Astrocyte (in vitro differentiated cells and primary cell): Measurements from ENCODE around the gene TET1. TPM values are rescaled to one million over a fixed set of nuclear protein-coding genes. Genes with fewer than 3 reads are reported as not detected.

Experiments used
- DNase-seq: peaks from one replicate; pipeline ENCODE4 v3.0.0-alpha.2; 2010; ENCODE audit warnings: low read depth
- FAIRE-seq: peaks from 2 replicates; lab custom pipeline; 2011; peaks lifted over from hg19 to GRCh38; lab: Jason Lieb, UNC
- H2AFZ ChIP-seq: 2 replicates; pipeline ENCODE4 v1.6.0; 2012; ENCODE audit warnings: low read depth, low read length, inconsistent platforms
- H3K27ac ChIP-seq: 2 replicates; pipeline ENCODE4 v1.5.1; 2011; ENCODE audit warnings: low read depth, low read length, inconsistent platforms
- H3K27me3 ChIP-seq: 2 replicates; pipeline ENCODE4 v1.6.0; 2011; ENCODE audit warnings: low read length, inconsistent platforms; ENCODE audit not compliant: insufficient read depth
- H3K36me3 ChIP-seq: 2 replicates; pipeline ENCODE4 v1.5.1; 2011; ENCODE audit warnings: low read length, inconsistent platforms; ENCODE audit not compliant: insufficient read depth
- H3K4me1 ChIP-seq: 2 replicates; pipeline ENCODE4 v1.5.1; 2011; ENCODE audit warnings: low read length, inconsistent platforms; ENCODE audit not compliant: insufficient read depth
- H3K4me2 ChIP-seq: 2 replicates; pipeline ENCODE4 v1.6.0; 2012; ENCODE audit warnings: low read length, inconsistent platforms
- H3K4me3 ChIP-seq: 2 replicates; pipeline ENCODE4 v1.5.1; 2011; ENCODE audit warnings: low read depth, mild to moderate bottlenecking, low read length, inconsistent platforms; ENCODE audit not compliant: insufficient read depth
- H3K79me2 ChIP-seq: 2 replicates; pipeline ENCODE4 v1.6.0; 2012; ENCODE audit warnings: mild to moderate bottlenecking, low read length, inconsistent platforms; ENCODE audit not compliant: insufficient read depth
- H3K9ac ChIP-seq: 2 replicates; pipeline ENCODE4 v1.6.0; 2012; ENCODE audit warnings: mild to moderate bottlenecking, low read length, inconsistent platforms
- H3K9me3 ChIP-seq: 2 replicates; pipeline ENCODE4 v1.5.1; 2012; ENCODE audit warnings: low read depth, mild to moderate bottlenecking, low read length, inconsistent platforms; ENCODE audit not compliant: insufficient read depth
- H4K20me1 ChIP-seq: 2 replicates; pipeline ENCODE4 v1.6.0; 2012; ENCODE audit warnings: low read length, inconsistent platforms; ENCODE audit not compliant: insufficient read depth
- H3K27ac Mint-ChIP-seq: one replicate; pipeline ENCODE4 v1.8.0; 2021; ENCODE audit warnings: mild to moderate bottlenecking, mixed read lengths; ENCODE audit not compliant: unreplicated experiment
- H3K27me3 Mint-ChIP-seq: one replicate; pipeline ENCODE4 v1.8.0; 2021; ENCODE audit warnings: low read depth, mixed read lengths; ENCODE audit not compliant: unreplicated experiment
- H3K36me3 Mint-ChIP-seq: one replicate; pipeline ENCODE4 v1.8.0; 2021; ENCODE audit warnings: low read depth, mixed read lengths; ENCODE audit not compliant: unreplicated experiment
- H3K4me1 Mint-ChIP-seq: one replicate; pipeline ENCODE4 v1.8.0; 2021; ENCODE audit warnings: low read depth, mixed read lengths; ENCODE audit not compliant: unreplicated experiment
- H3K4me3 Mint-ChIP-seq: one replicate; pipeline ENCODE4 v1.8.0; 2021; ENCODE audit warnings: mild to moderate bottlenecking, moderate library complexity, mixed read lengths; ENCODE audit not compliant: unreplicated experiment
- H3K9me3 Mint-ChIP-seq: one replicate; pipeline ENCODE4 v1.8.0; 2021; ENCODE audit warnings: mild to moderate bottlenecking, mixed read lengths; ENCODE audit not compliant: unreplicated experiment
- EZH2 ChIP-seq: IDR thresholded peaks from 2 replicates; pipeline ENCODE4 v1.6.1; 2012; ENCODE audit warnings: mild to moderate bottlenecking, low read length, inconsistent platforms; ENCODE audit not compliant: insufficient read depth
- total RNA-seq: library from RNA; stranded (reverse); gene quantifications from 2 replicates; pipeline ENCODE4 v1.2.1, GENCODE V29; 2021
- TF ChIP-seq, protein P1 (sequence below): IDR thresholded peaks from 2 replicates; pipeline ENCODE4 v1.5.1; 2011; ENCODE audit warnings: low read depth, mild to moderate bottlenecking, inconsistent platforms, low read length, moderate library complexity; ENCODE audit not compliant: insufficient read depth

The TET1 gene
- total RNA-seq, 1 donor from 2014 or later, result 7.1 TPM

- no peak overlapping the region for H3K4me3 ChIP-seq
- H2AFZ ChIP-seq, result no peak overlapping the region
- H4K20me1 ChIP-seq, result no peaks in the 10 kb centered on the region
- H3K9me3 Mint-ChIP-seq, result no peaks in the 10 kb centered on the region
- no peak for DNase-seq
- FAIRE-seq, result no peak
- H3K27me3 ChIP-seq, result no peaks in the 10 kb centered on the region
- H3K9ac ChIP-seq, result no peak overlapping the region
- no peaks in the 10 kb centered on the region for H3K36me3 Mint-ChIP-seq
- no peaks in the 10 kb centered on the region for H3K79me2 ChIP-seq
- H3K27ac ChIP-seq, result no peak overlapping the region
- TF ChIP-seq EZH2, result no peak
- TF ChIP-seq, protein P1, sequence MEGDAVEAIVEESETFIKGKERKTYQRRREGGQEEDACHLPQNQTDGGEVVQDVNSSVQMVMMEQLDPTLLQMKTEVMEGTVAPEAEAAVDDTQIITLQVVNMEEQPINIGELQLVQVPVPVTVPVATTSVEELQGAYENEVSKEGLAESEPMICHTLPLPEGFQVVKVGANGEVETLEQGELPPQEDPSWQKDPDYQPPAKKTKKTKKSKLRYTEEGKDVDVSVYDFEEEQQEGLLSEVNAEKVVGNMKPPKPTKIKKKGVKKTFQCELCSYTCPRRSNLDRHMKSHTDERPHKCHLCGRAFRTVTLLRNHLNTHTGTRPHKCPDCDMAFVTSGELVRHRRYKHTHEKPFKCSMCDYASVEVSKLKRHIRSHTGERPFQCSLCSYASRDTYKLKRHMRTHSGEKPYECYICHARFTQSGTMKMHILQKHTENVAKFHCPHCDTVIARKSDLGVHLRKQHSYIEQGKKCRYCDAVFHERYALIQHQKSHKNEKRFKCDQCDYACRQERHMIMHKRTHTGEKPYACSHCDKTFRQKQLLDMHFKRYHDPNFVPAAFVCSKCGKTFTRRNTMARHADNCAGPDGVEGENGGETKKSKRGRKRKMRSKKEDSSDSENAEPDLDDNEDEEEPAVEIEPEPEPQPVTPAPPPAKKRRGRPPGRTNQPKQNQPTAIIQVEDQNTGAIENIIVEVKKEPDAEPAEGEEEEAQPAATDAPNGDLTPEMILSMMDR, result no peak
- H3K9me3 ChIP-seq, result no peaks in the 10 kb centered on the region
- H3K27me3 Mint-ChIP-seq, result no peaks in the 10 kb centered on the region
- no peaks in the 10 kb centered on the region for H3K36me3 ChIP-seq
- no peak overlapping the region for H3K27ac Mint-ChIP-seq
- peaks cover 22% of the 10 kb centered on the region for H3K4me1 ChIP-seq
- no peak overlapping the region for H3K4me2 ChIP-seq
- H3K4me3 Mint-ChIP-seq, result no peak overlapping the region
- peaks cover 15% of the 10 kb centered on the region for H3K4me1 Mint-ChIP-seq
Measured at GRCh38 chr10:68595513-68595912, 35.4 kb downstream of the TET1 start.

GRCh38 chr10:68597407-68597806 lies 37.3 kb downstream of the TET1 start:
- no peaks in the 10 kb centered on the region for H3K36me3 Mint-ChIP-seq

More at GRCh38 chr10:68597407-68597806, 37.3 kb downstream of the TET1 start:
- no peak overlapping the region for H2AFZ ChIP-seq
- no peaks in the 10 kb centered on the region for H3K79me2 ChIP-seq
- no peak overlapping the region for H3K9ac ChIP-seq
- no peaks in the 10 kb centered on the region for H3K36me3 ChIP-seq
- H3K27ac ChIP-seq, result no peak overlapping the region
- Mint-ChIP-seq H3K4me1 (peaks cover 15% of the 10 kb centered on the region), H3K27me3 (no peaks in the 10 kb centered on the region), H3K27ac (no peak overlapping the region), H3K4me3 (no peak overlapping the region), H3K9me3 (no peaks in the 10 kb centered on the region)
- H3K4me2 ChIP-seq, result no peak overlapping the region
- peaks cover 25% of the 10 kb centered on the region for H3K4me1 ChIP-seq
- no peak for FAIRE-seq
- DNase-seq, result no peak
- TF ChIP-seq, protein P1, result no peak
- no peak for TF ChIP-seq EZH2
- H3K27me3 ChIP-seq, result no peaks in the 10 kb centered on the region
- H3K4me3 ChIP-seq, result no peak overlapping the region
- H3K9me3 ChIP-seq, result no peaks in the 10 kb centered on the region
- no peaks in the 10 kb centered on the region for H4K20me1 ChIP-seq
